Germinal center (tissue), 1 donor: ENCODE measurements around the gene RELCH.

Experiments
- DNase-seq: peaks from one replicate; pipeline ENCODE4 v3.0.0; 2012; ENCODE audit warnings: mixed read lengths, low spot score

The RELCH gene

GRCh38 chr18:62338446-62339105 lies 151.5 kb downstream of the RELCH start:
- no peak for DNase-seq

GRCh38 chr18:62339106-62339988 lies 152.3 kb downstream of the RELCH start:
- DNase-seq = no peak

- no peak for DNase-seq
Observed at GRCh38 chr18:62340996-62341395, 153.9 kb downstream of the RELCH start.

- DNase-seq = no peak
Observed at GRCh38 chr18:62341473-62341872, 154.4 kb downstream of the RELCH start.

GRCh38 chr18:62342884-62343283 lies 155.8 kb downstream of the RELCH start:
- DNase-seq = no peak

- DNase-seq = no peak
Observed at GRCh38 chr18:62343316-62343715, 156.3 kb downstream of the RELCH start.

- DNase-seq = no peak
Observed at GRCh38 chr18:62345909-62346308, 158.9 kb downstream of the RELCH start.

- DNase-seq = no peak
Observed at GRCh38 chr18:62346333-62347088, 159.5 kb downstream of the RELCH start.

- DNase-seq = no peak
Observed at GRCh38 chr18:62347089-62347506, 160.0 kb downstream of the RELCH start.

GRCh38 chr18:62348474-62348873 lies 161.4 kb downstream of the RELCH start:
- DNase-seq = no peak

GRCh38 chr18:62353170-62353569 lies 166.1 kb downstream of the RELCH start:
- DNase-seq = no peak

- DNase-seq = no peak
Observed at GRCh38 chr18:62354151-62354550, 167.1 kb downstream of the RELCH start.

GRCh38 chr18:62357079-62357719 lies 170.1 kb downstream of the RELCH start:
- no peak for DNase-seq
